GM19328 (cell line): ENCODE measurements around the gene TNNT1.
"Not testable (repeated sequence)": the region's sequence is repeated elsewhere in the genome, so short reads cannot be mapped to it uniquely, and the experiment has no call there.

Experiments
- ATAC-seq: cut with Tn5 transposase; IDR thresholded peaks from one replicate; pipeline ENCODE4 v1.9.1; 2021; ENCODE audit warnings: mild to moderate bottlenecking, moderate library complexity; ENCODE audit not compliant: unreplicated experiment

TNNT1 gene

DNA sequence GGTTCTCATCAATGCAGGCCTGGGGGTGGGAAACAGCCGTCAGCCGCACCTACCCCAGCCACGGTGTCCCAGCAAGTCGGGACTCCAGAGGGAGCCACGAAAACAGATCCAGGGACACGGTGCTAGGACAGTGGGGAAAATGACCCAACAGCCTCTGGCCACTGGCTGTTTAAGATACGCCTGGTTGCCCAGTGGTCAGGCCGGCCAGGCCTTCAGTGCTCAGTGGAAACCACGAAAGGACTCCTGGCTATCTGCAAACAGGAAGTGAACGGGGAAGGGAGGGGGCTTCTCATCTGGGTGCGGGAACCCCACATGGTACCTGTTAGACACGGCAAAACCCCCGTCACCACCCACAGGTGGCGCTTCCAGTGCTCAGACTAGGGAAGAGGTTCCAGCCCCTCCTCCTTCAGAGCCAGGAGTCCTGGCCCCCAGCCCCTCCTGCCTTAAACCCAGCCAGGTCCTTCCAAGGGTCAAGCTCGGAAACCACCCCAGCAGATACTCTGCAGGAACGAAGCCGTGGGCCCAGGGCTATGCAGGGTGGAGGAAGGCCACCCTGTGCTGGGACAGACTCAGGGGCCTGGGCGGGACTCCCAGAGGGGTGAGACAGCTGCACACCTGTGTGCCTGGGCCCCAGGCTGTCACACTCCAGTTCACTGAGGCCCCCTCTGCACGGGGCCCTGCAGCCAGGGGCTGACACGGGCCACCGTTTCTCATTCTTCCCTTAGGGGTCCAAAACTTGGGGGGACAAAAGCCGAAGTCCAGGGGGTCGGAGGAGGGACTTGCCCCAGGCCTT lies 36.0 kb downstream of the TNNT1 start:
- ATAC-seq: no peak

DNA sequence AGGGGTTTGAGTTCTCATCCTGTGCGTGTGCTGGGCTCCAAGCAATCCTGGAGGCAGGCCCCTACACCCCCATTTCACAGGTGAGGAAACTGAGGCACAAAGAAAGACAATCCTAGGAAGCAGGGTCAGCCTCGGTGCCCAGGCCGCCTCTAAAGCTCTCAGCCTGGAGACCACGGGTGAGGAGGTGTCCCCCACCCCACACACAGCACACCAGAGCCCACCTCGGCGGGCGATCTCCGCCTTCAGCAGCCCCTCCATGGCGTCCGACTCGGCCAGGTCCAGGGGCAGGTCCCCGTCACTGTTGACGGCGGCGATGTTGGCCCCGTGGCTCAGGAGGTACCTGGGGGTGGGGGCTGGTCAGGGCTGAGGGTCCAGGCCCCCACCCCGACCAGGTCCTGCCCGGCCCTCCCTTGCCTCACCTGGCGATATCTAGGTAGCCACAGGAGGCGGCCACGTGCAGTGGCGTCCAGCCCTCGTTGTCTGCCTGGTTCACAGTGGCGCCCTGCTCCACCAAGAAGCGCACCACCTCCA lies 36.7 kb downstream of the TNNT1 start:
- no peak for ATAC-seq

DNA sequence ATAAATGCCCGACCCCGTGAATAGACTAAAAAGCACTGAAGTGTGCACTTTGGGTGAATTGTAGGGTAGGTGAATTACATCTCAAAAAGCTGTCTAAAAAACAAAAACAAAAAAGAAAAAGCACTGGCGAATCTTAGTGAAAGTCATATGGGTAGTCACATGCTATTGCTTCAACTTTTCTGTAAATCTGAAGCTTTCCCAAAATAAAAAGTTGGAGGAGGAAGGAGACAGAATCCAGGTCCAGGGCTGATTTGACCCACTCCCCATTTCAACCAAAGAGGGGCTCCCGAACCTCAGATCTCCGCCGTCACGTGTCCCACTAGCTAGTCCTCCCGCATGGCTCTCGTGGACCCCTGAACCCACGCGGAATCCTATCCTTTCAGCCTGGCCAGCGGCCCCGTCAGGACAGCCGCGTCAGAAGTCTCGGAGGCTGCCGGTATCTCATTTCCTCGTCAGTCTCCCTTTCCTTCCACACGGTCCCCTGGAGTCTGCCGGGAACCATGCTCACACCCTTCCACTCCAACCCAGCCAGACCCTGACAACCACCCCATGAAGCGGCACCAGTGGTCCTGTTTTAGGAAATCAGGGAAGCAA lies 37.7 kb downstream of the TNNT1 start:
- ATAC-seq: no peak

DNA sequence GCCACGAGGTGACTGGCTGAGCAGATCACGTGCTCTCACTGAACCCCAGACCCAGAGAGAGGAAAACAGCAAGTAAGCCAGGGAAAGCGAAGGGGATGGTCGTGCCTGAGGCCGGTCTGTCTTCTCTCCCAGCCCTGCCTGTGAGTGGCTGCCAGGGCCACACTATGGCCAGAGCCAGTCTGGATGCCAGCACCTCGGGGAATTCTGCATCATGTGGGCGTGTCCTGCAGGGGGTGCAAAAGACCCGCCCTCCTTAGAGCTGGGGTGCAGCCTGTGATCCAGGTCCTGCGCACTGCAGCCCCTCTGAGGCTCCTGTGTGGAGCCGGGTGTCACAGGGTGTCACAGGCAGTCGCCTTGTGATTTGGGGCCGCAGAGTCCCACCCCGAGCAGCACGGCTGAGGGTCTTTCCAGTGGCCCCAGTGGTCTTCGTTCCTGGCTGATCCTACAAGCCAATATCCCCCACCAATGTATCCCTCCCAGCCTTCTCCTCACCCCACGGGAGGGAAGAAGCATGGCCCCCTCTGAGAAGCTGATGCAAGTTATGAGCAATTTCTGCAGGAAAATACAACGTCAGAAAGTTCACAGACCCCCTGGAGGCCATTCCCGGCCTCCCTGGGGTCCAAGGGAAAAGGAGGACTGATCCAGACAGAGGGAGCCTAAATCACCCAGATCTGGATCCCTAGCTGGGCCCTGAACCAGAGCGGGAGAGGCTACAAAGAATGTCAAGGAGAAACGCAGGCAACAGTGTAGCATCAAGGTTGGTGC lies 39.3 kb downstream of the TNNT1 start:
- no peak for ATAC-seq

GRCh38 chr19:55107252-55107651 lies 41.8 kb downstream of the TNNT1 start:
- not testable (repeated sequence) for ATAC-seq

DNA sequence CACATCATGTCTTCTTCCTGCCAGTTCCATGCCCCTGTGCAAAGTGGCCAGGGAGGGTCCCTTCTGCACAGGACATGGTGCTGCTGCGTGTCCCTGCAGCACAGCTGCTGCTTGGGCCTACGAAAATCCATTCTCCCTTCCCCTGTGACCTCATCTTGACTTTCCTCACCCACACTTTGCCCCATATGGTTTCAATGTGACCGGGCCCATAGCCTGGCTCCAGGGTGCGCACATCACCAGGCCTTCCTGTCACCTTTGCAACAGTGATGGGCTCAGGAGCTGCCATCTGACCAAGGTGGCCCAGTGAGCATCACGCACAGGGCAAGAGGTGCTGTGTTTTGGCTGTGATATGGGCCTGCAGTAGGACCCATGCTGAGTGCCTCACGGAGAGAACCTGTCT lies 42.4 kb downstream of the TNNT1 start:
- no peak for ATAC-seq

GRCh38 chr19:55105237-55105636 lies 43.8 kb downstream of the TNNT1 start:
- ATAC-seq: no peak

DNA sequence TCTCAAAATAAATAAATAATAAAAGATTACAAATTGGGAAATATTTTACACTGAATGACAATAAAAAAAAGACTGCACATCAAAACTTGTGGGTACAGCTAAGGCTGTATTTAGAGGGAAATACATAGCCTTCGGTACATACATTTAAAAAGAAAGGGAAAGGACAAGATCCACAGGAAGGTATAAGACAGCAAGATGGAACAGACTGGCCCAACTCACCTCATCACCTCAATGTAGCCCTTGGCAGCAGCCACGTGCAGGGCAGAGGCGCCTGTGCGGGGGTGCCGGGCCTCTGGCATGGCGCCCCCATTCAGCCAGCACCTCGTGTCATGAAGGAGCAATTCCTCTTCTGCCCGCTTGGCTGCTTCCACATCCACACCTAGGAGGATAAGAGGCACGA lies 45.8 kb downstream of the TNNT1 start:
- ATAC-seq: no peak

- ATAC-seq: no peak
Measured at GRCh38 chr19:55101261-55101660, 47.7 kb downstream of the TNNT1 start.

- ATAC-seq: no peak
Measured at GRCh38 chr19:55099557-55100506, 49.2 kb downstream of the TNNT1 start.

- ATAC-seq: no peak
Measured at GRCh38 chr19:55098716-55099556, 50.1 kb downstream of the TNNT1 start.

DNA sequence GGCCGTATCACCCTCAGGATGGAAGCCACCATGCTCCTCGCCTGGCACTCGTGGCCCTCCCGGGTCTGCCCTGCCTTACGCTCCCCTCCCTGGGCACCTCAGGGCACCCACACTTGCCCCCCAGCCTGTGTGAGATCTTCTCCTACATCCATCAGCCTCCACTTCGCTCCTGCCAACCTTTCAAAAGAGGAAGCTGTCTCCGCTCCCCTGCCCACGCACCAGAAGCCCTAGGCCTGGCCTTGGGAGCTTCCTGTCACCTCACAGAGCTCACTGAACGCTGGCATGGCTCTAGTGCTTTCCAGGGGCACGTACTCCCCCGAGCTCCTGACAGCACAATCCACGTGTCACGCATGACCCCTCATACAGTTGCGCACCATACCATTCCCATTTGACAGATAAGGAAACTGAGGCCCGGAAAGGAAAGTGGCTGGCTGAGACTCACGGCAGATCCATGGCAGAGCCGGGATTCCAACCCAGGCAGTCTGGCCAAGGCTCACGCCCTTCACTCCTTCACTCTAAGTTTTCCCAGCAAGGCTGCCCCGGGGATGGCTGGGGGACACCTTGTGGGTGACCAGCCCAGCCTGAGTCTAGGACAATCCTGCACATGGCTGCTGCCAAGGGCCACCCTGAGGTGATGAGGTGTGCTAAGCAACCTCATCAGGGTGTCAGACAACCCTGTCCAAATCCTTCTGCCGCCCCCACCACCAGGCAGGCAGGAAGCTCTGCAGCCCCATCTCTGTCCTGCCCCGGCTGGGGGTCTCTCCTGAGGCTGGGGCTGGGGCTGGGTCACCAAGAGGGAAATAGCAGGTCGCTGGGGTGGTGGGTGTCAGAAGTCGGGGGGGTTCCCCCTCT lies 50.9 kb downstream of the TNNT1 start:
- ATAC-seq: no peak

GRCh38 chr19:55096061-55096701 lies 52.8 kb downstream of the TNNT1 start:
- ATAC-seq: no peak

DNA sequence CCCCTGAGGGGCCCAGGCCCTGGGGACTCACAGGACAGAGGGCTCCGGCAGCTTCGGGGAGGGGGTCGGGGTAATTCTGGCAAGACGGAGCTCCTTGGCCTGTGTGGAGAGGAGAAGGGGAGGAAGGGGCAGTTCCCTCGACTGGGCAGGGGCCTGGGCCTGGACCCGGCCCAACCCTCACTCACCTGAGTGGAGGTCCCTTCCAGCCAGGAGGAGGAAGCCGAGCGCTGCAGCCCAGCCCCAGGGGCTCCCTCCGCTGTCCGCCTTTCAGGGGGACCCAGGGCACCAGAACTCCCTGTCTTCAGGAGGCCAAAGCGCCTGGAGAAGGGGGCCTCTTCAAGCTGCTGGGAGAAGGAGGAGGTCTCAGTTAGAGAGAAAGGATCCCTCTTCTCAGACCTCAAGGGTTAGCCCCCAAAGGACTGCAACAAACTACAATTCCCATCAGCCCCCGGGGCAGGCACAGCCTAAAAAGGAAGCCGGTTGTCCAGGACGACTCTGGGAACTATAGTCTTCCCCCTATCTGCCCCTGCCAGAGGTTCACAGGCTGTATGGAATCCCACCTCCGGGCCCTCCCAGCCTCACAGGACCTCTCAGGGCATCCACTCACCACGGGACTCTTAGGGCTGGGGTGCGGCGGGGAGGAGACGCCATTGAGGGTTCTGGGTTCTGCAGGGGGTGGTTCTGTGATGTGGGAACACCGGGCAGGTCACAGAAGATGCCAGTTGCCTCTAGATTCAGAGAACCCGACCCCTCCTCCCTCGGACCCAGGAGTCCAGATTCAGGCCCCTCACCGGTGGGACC lies 53.5 kb downstream of the TNNT1 start:
- no peak for ATAC-seq

DNA sequence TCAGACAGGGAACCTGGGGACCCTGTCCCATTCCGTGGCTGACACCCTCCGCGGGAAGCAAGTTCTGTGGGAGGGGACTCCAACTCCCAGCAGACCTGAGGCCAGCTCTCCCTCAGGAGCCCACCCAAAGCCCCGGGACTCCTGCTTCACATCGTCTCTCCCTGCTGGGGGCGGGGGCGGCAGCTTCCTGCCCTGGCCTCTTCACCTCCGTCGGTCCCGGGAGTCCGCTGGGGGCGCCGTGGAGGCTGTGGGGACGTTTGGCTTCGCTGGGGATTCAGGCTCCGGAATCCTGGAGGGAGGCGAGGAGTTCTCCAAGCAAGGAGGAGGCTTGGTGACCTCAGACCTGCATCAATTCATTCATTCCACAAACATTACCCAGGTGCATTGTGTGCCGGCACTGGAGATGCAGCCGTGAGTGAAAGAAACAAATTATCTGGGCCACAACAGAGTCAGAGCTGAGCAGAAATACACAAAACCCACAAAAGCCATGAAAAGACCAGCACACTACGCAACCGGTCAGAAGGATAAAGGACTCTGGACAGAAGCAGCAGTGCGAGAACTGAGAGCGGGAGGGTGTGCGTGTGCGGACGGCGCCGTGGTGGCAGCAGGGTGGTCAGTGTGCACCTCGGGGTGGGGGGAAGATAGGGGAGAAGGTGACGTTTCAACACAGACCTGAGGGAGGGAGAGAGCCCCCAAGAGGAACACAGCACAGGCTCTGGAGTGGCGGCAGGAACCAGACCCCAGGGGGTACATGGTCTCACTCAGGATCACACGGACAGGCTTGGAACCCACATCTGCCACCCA lies 54.3 kb downstream of the TNNT1 start:
- ATAC-seq: no peak

- ATAC-seq: no peak
Measured at GRCh38 chr19:55092423-55093318, 56.3 kb downstream of the TNNT1 start.
